ENCODE measurements around the gene PLCH1. TPM values are rescaled to one million over a fixed set of nuclear protein-coding genes. Genes with fewer than 3 reads are reported as not detected.
"Not testable (repeated sequence)": the region's sequence is repeated elsewhere in the genome, so short reads cannot be mapped to it uniquely, and the experiment has no call there.

Gene PLCH1
- total RNA-seq, 1 donor from 2014 or later: 2.9 TPM

- no peaks in the 10 kb centered on the region for H3K27me3 ChIP-seq (ENCODE audit: control insufficient read depth, insufficient read depth, low read length)
- no peak for DNase-seq (ENCODE audit: low read depth)
- H3K36me3 ChIP-seq (ENCODE audit: control insufficient read depth, insufficient read depth, low read length): no peaks in the 10 kb centered on the region
- TF ChIP-seq, protein P1, sequence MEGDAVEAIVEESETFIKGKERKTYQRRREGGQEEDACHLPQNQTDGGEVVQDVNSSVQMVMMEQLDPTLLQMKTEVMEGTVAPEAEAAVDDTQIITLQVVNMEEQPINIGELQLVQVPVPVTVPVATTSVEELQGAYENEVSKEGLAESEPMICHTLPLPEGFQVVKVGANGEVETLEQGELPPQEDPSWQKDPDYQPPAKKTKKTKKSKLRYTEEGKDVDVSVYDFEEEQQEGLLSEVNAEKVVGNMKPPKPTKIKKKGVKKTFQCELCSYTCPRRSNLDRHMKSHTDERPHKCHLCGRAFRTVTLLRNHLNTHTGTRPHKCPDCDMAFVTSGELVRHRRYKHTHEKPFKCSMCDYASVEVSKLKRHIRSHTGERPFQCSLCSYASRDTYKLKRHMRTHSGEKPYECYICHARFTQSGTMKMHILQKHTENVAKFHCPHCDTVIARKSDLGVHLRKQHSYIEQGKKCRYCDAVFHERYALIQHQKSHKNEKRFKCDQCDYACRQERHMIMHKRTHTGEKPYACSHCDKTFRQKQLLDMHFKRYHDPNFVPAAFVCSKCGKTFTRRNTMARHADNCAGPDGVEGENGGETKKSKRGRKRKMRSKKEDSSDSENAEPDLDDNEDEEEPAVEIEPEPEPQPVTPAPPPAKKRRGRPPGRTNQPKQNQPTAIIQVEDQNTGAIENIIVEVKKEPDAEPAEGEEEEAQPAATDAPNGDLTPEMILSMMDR (IDR thresholded peaks at IDR 0.05; ENCODE audit: insufficient read depth, low read length, poor library complexity, severe bottlenecking): no peak
- H3K4me3 ChIP-seq (ENCODE audit: low read depth, low read length): no peak overlapping the region
These were observed 127.4 kb downstream of the PLCH1 start for GRCh38 chr3:155617346-155617925.

GRCh38 chr3:155615141-155615540 lies 129.7 kb downstream of the PLCH1 start:
- not testable (repeated sequence) for DNase-seq (ENCODE audit: low read depth); H3K4me3 ChIP-seq (ENCODE audit: low read depth, low read length); H3K27me3 ChIP-seq (ENCODE audit: control insufficient read depth, insufficient read depth, low read length); H3K36me3 ChIP-seq (ENCODE audit: control insufficient read depth, insufficient read depth, low read length)

GRCh38 chr3:155614410-155614809 lies 130.5 kb downstream of the PLCH1 start:
- H3K4me3 ChIP-seq (ENCODE audit: low read depth, low read length); H3K36me3 ChIP-seq (ENCODE audit: control insufficient read depth, insufficient read depth, low read length): not testable (repeated sequence)

DNA sequence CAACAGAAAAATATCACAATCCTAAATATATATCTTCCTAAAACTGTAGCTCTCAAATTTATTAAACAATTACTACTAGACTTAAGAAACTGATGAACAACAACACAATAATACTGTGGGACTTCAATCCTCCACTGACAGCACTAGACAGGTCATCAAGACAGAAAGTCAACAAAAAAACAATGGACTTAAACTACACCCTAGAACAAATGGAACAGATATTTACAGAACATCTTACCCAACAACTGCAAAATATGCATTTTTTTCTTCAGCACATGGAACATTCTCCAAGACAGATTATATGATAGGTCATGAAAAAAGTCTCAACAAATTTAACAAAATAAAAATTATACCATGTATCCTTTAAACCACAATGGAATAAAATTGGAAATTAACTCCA lies 133.4 kb downstream of the PLCH1 start:
- Histone ChIP-seq H3K4me3 (ENCODE audit: low read depth, low read length) (no peak overlapping the region), H3K36me3 (ENCODE audit: control insufficient read depth, insufficient read depth, low read length) (no peaks in the 10 kb centered on the region), H3K27me3 (ENCODE audit: control insufficient read depth, insufficient read depth, low read length) (no peaks in the 10 kb centered on the region)
- no peak for DNase-seq (ENCODE audit: low read depth)
- TF ChIP-seq, protein P1 (IDR thresholded peaks at IDR 0.05; ENCODE audit: insufficient read depth, low read length, poor library complexity, severe bottlenecking): no peak

More at GRCh38 chr3:155614410-155614809, 130.5 kb downstream of the PLCH1 start:
- H3K27me3 ChIP-seq (ENCODE audit: control insufficient read depth, insufficient read depth, low read length); DNase-seq (ENCODE audit: low read depth): not testable (repeated sequence)

- H3K36me3 ChIP-seq (ENCODE audit: control insufficient read depth, insufficient read depth, low read length): no peaks in the 10 kb centered on the region
- no peaks in the 10 kb centered on the region for H3K27me3 ChIP-seq (ENCODE audit: control insufficient read depth, insufficient read depth, low read length)
- DNase-seq (ENCODE audit: low read depth): no peak
- H3K4me3 ChIP-seq (ENCODE audit: low read depth, low read length): no peak overlapping the region
- TF ChIP-seq, protein P1 (IDR thresholded peaks at IDR 0.05; ENCODE audit: insufficient read depth, low read length, poor library complexity, severe bottlenecking): no peak
These were observed 135.3 kb downstream of the PLCH1 start for GRCh38 chr3:155609586-155609985.

DNA sequence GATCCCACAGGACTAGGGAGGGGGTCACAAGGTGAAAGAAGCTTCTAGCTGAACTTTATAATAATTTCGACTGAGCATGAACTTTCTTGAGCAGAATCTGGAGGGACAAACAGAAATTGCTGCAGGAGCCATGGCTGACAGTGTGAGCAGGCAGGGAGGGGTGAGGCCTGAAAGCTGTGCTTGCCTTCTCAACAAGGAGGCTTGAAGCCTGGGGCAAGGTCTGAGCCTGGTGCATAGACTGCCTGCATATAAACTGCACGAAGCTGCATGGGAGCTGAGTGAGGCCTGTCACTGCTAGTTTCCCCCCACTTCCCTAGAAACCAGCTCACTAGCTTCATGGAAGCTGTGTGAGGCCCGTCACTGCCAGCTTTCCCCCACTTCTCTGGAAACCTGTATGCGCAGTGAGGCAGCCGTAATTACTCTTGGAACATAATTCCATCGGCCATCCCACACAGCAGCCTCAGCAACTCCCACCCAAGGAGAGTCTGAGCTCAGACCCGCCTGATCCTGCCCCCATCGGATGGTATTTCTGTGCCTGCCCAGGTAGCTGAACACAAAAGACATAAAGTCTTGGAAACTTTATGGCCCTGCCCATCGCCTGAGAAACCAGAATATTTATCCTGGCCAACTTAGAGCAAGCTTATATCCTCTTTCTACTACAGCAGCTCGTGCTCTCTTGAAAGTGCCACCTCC lies 136.5 kb downstream of the PLCH1 start:
- no peak overlapping the region for H3K4me3 ChIP-seq (ENCODE audit: low read depth, low read length)
- no peak for DNase-seq (ENCODE audit: low read depth)
- no peaks in the 10 kb centered on the region for H3K27me3 ChIP-seq (ENCODE audit: control insufficient read depth, insufficient read depth, low read length)
- H3K36me3 ChIP-seq (ENCODE audit: control insufficient read depth, insufficient read depth, low read length): no peaks in the 10 kb centered on the region
- TF ChIP-seq, protein P1 (IDR thresholded peaks at IDR 0.05; ENCODE audit: insufficient read depth, low read length, poor library complexity, severe bottlenecking): no peak

GRCh38 chr3:155607761-155608160 lies 137.1 kb downstream of the PLCH1 start:
- H3K4me3 ChIP-seq (ENCODE audit: low read depth, low read length): no peak overlapping the region
- no peak for DNase-seq (ENCODE audit: low read depth)
- H3K36me3 ChIP-seq (ENCODE audit: control insufficient read depth, insufficient read depth, low read length): no peaks in the 10 kb centered on the region
- TF ChIP-seq, protein P1 (IDR thresholded peaks at IDR 0.05; ENCODE audit: insufficient read depth, low read length, poor library complexity, severe bottlenecking): no peak
- H3K27me3 ChIP-seq (ENCODE audit: control insufficient read depth, insufficient read depth, low read length): no peaks in the 10 kb centered on the region
